HG03097 (cell line): ENCODE data around the gene KIF12.
"Not testable (repeated sequence)": the region's sequence is repeated elsewhere in the genome, so short reads cannot be mapped to it uniquely, and the experiment has no call there.

Experiments used
- ATAC-seq: cut with Tn5 transposase; IDR thresholded peaks from one replicate; pipeline ENCODE4 v1.9.1; 2021; ENCODE audit not compliant: unreplicated experiment, low FRiP score

KIF12 gene

GRCh38 chr9:114098936-114099668 lies at the start of gene KIF12:
TSS of gene KIF12 (minus strand) at chr9:114099292. CDS start at chr9:114099276, 16 bp downstream.
- ATAC-seq = no peak

GRCh38 chr9:114146735-114147134 lies 47.6 kb upstream of the KIF12 start:
- ATAC-seq = no peak

GRCh38 chr9:114143234-114143633 lies 44.1 kb upstream of the KIF12 start:
- ATAC-seq = no peak

GRCh38 chr9:114141553-114142402 lies 42.7 kb upstream of the KIF12 start:
- no peak for ATAC-seq

- ATAC-seq = no peak
Observed at GRCh38 chr9:114140850-114141249, 41.8 kb upstream of the KIF12 start.

GRCh38 chr9:114140401-114140800 lies 41.3 kb upstream of the KIF12 start:
- no peak for ATAC-seq

GRCh38 chr9:114139071-114139470 lies 40.0 kb upstream of the KIF12 start:
- no peak for ATAC-seq

GRCh38 chr9:114138552-114138971 lies 39.5 kb upstream of the KIF12 start:
- ATAC-seq = no peak

GRCh38 chr9:114137831-114138230 lies 38.7 kb upstream of the KIF12 start:
- ATAC-seq = no peak

GRCh38 chr9:114134827-114135396 lies 35.8 kb upstream of the KIF12 start:
- ATAC-seq = no peak

- no peak for ATAC-seq
Observed at GRCh38 chr9:114132550-114132918, 33.4 kb upstream of the KIF12 start.

- no peak for ATAC-seq
Observed at GRCh38 chr9:114131808-114132549, 32.9 kb upstream of the KIF12 start.

- ATAC-seq = no peak
Observed at GRCh38 chr9:114130624-114131277, 31.7 kb upstream of the KIF12 start.

- no peak for ATAC-seq
Observed at GRCh38 chr9:114130141-114130540, 31.0 kb upstream of the KIF12 start.

GRCh38 chr9:114128759-114129158 lies 29.7 kb upstream of the KIF12 start:
- not testable (repeated sequence) for ATAC-seq

- no peak for ATAC-seq
Observed at GRCh38 chr9:114126247-114127060, 27.4 kb upstream of the KIF12 start.

GRCh38 chr9:114125476-114126013 lies 26.5 kb upstream of the KIF12 start:
- no peak for ATAC-seq

- no peak for ATAC-seq
Observed at GRCh38 chr9:114124666-114125475, 25.8 kb upstream of the KIF12 start.
